22Rv1 (cell line): Measurements from ENCODE around the gene HRCT1.

ENCODE experiments used
- CTCF ChIP-seq: fragments of 450-650 bp; IDR thresholded peaks from 2 replicates; pipeline ENCODE4 v1.5.1; 2017; ENCODE audit warnings: mild to moderate bottlenecking
- ZFX ChIP-seq: fragments of 450-650 bp; IDR thresholded peaks from 2 replicates; pipeline ENCODE4 v1.6.1; 2017; ENCODE audit warnings: antibody characterized with exemption, borderline replicate concordance

- TF ChIP-seq CTCF (no peak), ZFX (no peak)
These were observed 34.7 kb downstream of the HRCT1 start for GRCh38 chr9:35940458-35941407.
